HEK293 (cell line): ENCODE data around the gene LENEP.

Experiments used
- ZNF133 ChIP-seq: fragments of 450-650 bp; formaldehyde crosslinking; IDR thresholded peaks from 2 replicates; pipeline ENCODE4 v1.5.1; 2016; ENCODE audit warnings: missing biosample characterization, missing genetic modification characterization
- ZNF140 ChIP-seq: fragments of 450-650 bp; formaldehyde crosslinking; IDR thresholded peaks from 2 replicates; pipeline ENCODE4 v1.5.1; 2016; ENCODE audit warnings: missing biosample characterization, missing genetic modification characterization
- ZNF19 ChIP-seq: fragments of 450-650 bp; formaldehyde crosslinking; IDR thresholded peaks from 2 replicates; pipeline ENCODE4; 2016; ENCODE audit warnings: missing biosample characterization, missing genetic modification characterization, low read depth
- ZNF274 ChIP-seq, 2 experiments: fragments of 200-500 bp in 1 of 2; fragments of 450-650 bp in 1 of 2; sonication (Bioruptor generic) in 1 of 2; formaldehyde crosslinking in 1 of 2; IDR thresholded peaks; 2 replicates each; pipeline versions ENCODE4 v1.5.1 to v1.6.1; 2014 to 2016; ENCODE audit warnings: borderline replicate concordance in 1 of 2, inconsistent platforms in 1 of 2, low read length in 1 of 2, missing biosample characterization in 1 of 2, missing genetic modification characterization in 1 of 2
- ZNF335 ChIP-seq: fragments of 450-650 bp; formaldehyde crosslinking; conservative IDR thresholded peaks from 2 replicates; pipeline ENCODE4 v1.5.1; 2016; ENCODE audit warnings: missing biosample characterization, missing genetic modification characterization
- ZNF629 ChIP-seq: fragments of 450-650 bp; formaldehyde crosslinking; IDR thresholded peaks from 2 replicates; pipeline ENCODE4 v1.5.1; 2017; ENCODE audit warnings: missing biosample characterization, missing genetic modification characterization
- ZNF701 ChIP-seq: fragments of 450-650 bp; formaldehyde crosslinking; IDR thresholded peaks from 2 replicates; pipeline ENCODE4 v1.5.1; 2016; ENCODE audit warnings: missing biosample characterization, missing genetic modification characterization
- TF ChIP-seq, protein P1 (sequence below): fragments of 450-650 bp; IDR thresholded peaks from 2 replicates; pipeline ENCODE4 v1.5.1; 2018; ENCODE audit warnings: missing biosample characterization, mild to moderate bottlenecking, missing genetic modification characterization
- TF ChIP-seq, protein P2 (sequence below): fragments of 450-650 bp; formaldehyde crosslinking; IDR thresholded peaks from 2 replicates; pipeline ENCODE4 v1.5.1; 2016; ENCODE audit warnings: missing biosample characterization, missing genetic modification characterization, low read depth
- TF ChIP-seq, protein P3 (sequence below): fragments of 450-650 bp; formaldehyde crosslinking; IDR thresholded peaks from 2 replicates; pipeline ENCODE4 v1.5.1; 2016; ENCODE audit warnings: missing biosample characterization, missing genetic modification characterization
- TF ChIP-seq, protein P4 (sequence below): fragments of 450-650 bp; formaldehyde crosslinking; IDR thresholded peaks from 2 replicates; pipeline ENCODE4 v1.5.1; 2016; ENCODE audit warnings: missing biosample characterization, missing genetic modification characterization

DNA sequence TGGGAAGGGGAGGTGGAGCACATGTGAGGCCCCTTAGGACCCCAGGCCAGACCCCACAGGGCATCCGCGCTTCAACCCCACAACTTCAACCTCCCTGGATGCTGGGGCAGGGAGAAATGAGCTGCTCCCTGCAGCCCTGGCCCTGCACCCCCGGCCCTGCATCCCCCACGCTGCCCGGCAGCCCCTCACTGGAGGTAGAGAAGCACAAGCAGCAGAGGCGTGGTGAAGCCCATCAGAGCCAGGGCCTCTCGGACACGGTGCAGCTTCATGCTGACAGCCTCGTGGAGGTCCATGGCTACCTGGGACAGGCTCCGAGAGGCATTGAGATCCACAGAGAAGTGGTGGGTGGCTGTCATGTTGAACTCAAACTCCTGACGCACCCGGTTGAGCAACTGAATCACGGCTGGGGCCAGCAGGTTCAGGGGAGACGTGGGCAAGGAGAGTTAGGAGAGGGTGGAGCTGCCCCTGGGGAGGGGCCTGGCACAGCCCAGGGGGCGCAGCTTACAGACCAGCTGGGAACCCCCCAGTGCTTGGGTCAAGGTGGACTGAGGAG is 36.9 kb downstream of the LENEP start:
- TF ChIP-seq ZNF701 (no peak), ZNF629 (tag by site-specific recombination) (no peak), ZNF19 (tag by site-specific recombination) (no peak), ZNF274 (IDR thresholded peaks at IDR 0.05; ENCODE audit: low read length) (no peak), ZNF274 (tag by site-specific recombination; IDR thresholded peaks at IDR 0.05; ENCODE audit: borderline replicate concordance) (no peak), ZNF140 (tag by site-specific recombination) (no peak), ZNF133 (tag by site-specific recombination) (no peak), ZNF335 (tag by site-specific recombination) (no peak)
- TF ChIP-seq, protein P1, sequence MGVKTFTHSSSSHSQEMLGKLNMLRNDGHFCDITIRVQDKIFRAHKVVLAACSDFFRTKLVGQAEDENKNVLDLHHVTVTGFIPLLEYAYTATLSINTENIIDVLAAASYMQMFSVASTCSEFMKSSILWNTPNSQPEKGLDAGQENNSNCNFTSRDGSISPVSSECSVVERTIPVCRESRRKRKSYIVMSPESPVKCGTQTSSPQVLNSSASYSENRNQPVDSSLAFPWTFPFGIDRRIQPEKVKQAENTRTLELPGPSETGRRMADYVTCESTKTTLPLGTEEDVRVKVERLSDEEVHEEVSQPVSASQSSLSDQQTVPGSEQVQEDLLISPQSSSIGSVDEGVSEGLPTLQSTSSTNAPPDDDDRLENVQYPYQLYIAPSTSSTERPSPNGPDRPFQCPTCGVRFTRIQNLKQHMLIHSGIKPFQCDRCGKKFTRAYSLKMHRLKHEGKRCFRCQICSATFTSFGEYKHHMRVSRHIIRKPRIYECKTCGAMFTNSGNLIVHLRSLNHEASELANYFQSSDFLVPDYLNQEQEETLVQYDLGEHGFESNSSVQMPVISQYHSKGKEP (tag by site-specific recombination): no peak
- TF ChIP-seq, protein P2, sequence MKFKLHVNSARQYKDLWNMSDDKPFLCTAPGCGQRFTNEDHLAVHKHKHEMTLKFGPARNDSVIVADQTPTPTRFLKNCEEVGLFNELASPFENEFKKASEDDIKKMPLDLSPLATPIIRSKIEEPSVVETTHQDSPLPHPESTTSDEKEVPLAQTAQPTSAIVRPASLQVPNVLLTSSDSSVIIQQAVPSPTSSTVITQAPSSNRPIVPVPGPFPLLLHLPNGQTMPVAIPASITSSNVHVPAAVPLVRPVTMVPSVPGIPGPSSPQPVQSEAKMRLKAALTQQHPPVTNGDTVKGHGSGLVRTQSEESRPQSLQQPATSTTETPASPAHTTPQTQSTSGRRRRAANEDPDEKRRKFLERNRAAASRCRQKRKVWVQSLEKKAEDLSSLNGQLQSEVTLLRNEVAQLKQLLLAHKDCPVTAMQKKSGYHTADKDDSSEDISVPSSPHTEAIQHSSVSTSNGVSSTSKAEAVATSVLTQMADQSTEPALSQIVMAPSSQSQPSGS (tag by site-specific recombination): no peak
- TF ChIP-seq, protein P3, sequence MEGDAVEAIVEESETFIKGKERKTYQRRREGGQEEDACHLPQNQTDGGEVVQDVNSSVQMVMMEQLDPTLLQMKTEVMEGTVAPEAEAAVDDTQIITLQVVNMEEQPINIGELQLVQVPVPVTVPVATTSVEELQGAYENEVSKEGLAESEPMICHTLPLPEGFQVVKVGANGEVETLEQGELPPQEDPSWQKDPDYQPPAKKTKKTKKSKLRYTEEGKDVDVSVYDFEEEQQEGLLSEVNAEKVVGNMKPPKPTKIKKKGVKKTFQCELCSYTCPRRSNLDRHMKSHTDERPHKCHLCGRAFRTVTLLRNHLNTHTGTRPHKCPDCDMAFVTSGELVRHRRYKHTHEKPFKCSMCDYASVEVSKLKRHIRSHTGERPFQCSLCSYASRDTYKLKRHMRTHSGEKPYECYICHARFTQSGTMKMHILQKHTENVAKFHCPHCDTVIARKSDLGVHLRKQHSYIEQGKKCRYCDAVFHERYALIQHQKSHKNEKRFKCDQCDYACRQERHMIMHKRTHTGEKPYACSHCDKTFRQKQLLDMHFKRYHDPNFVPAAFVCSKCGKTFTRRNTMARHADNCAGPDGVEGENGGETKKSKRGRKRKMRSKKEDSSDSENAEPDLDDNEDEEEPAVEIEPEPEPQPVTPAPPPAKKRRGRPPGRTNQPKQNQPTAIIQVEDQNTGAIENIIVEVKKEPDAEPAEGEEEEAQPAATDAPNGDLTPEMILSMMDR (tag by site-specific recombination): no peak
- TF ChIP-seq, protein P4, sequence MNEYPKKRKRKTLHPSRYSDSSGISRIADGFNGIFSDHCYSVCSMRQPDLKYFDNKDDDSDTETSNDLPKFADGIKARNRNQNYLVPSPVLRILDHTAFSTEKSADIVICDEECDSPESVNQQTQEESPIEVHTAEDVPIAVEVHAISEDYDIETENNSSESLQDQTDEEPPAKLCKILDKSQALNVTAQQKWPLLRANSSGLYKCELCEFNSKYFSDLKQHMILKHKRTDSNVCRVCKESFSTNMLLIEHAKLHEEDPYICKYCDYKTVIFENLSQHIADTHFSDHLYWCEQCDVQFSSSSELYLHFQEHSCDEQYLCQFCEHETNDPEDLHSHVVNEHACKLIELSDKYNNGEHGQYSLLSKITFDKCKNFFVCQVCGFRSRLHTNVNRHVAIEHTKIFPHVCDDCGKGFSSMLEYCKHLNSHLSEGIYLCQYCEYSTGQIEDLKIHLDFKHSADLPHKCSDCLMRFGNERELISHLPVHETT (tag by site-specific recombination): no peak
